Astrocyte of the cerebellum (primary cell): ENCODE measurements around the gene PPTC7.
"Not testable (repeated sequence)": the region's sequence is repeated elsewhere in the genome, so short reads cannot be mapped to it uniquely, and the experiment has no call there.

ENCODE experiments used
- DNase-seq: peaks from one replicate; pipeline ENCODE4 v3.0.0-alpha.2; 2011; ENCODE audit warnings: low read depth
- H3K4me3 ChIP-seq: 2 replicates; pipeline ENCODE4 v1.5.1; 2011; ENCODE audit warnings: mild to moderate bottlenecking, low read depth, low read length, moderate library complexity
- CTCF ChIP-seq: IDR thresholded peaks from 2 replicates; pipeline ENCODE4 v1.5.1; 2012; ENCODE audit warnings: low read length, low read depth, moderate library complexity, mild to moderate bottlenecking; ENCODE audit errors: missing control alignments
- in situ Hi-C: cut with HindIII; loops from 2 replicates; pipeline ENCODE4 v1.10.0; 2017; ENCODE audit warnings: low sequenced_read_pairs

PPTC7 gene

GRCh38 chr12:110597885-110598284 is 14.8 kb upstream of the PPTC7 start:
- TF ChIP-seq CTCF, result no peak
- no peak overlapping the region for H3K4me3 ChIP-seq
- no peak for DNase-seq
- in situ Hi-C loops, result no loop called here

GRCh38 chr12:110592919-110593318 is 9.8 kb upstream of the PPTC7 start:
- DNase-seq, in situ Hi-C loops, H3K4me3 ChIP-seq: not testable (repeated sequence)

GRCh38 chr12:110592078-110592477 is 9.0 kb upstream of the PPTC7 start:
- H3K4me3 ChIP-seq, result no peak overlapping the region
- in situ Hi-C loops, result no loop called here
- TF ChIP-seq CTCF, result no peak
- DNase-seq, result no peak

- DNase-seq, result no peak
- H3K4me3 ChIP-seq, result no peak overlapping the region
- no peak for TF ChIP-seq CTCF
- in situ Hi-C loops, result no loop called here
These were observed 8.4 kb upstream of the PPTC7 start for GRCh38 chr12:110591451-110592051.

DNA sequence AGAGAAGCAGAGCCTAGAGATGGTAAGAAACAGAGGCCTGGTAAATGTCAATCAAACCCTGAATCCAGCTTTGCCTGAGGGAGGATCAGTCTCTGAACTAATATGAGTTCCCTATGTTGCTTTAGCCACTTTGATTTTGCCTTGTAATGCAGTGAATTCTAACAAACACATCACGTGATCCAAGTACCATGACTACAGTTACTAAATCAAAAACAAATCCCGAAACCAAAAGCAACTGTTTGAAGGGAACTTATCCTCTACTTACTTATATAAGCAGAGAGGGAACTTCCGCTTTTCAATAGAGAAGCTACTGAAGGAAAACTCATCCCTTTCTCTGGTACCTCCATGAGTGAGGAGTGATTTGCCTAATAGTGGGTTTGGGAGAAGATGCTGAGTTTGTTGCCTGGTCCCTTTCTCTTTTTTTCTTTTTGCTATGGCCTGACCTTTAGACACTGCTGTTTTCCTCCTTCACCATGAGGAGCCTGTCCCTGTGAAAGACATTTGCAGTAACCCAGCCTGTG is 7.7 kb upstream of the PPTC7 start:
- in situ Hi-C loops, result no loop called here
- DNase-seq, result no peak
- H3K4me3 ChIP-seq, result no peak overlapping the region
- TF ChIP-seq CTCF, result no peak

DNA sequence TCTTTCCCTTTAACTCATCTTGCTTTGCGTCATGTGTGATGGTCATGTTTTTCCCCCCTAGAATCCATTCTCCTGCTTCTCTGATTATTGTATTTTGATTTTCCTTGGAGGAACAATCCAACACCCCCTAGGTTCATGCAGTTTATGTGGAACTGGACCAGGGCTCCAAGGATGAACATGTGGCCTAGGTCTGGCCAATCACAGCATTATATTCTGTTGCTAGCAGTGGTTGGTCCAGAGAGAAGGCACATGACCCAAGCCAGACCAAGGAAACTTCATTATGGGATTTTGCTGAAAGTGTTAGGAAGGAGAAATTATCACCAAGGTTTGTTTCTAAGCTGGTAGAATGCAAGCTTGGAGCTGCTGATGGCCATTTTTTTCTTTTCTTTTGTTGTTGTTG is 6.9 kb upstream of the PPTC7 start:
- no peak for TF ChIP-seq CTCF
- no peak for DNase-seq
- H3K4me3 ChIP-seq, result no peak overlapping the region
- in situ Hi-C loops, result no loop called here

DNA sequence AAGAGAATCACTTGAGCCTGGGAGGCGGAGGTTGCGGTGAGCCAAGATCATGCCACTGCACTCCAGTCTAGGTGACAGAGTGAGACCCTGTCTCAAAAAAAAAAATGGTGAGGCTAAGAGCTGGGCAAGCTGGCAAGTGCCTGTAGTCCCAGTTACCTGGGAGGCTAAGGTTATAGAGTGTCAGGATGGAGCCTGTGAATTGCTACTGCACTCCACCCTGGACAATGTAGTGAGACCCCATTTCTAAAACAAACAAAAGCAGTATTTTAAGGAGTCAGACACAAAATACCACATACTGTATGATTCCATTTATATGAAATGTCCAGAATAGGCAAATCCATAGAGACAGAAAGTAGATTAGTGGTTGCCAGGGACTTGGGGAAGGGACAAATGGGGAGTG is 4.0 kb upstream of the PPTC7 start:
- DNase-seq, H3K4me3 ChIP-seq, in situ Hi-C loops: not testable (repeated sequence)
